Measurements from ENCODE around the gene TMEM243. TPM values are rescaled to one million over a fixed set of nuclear protein-coding genes. Genes with fewer than 3 reads are reported as not detected.
A peak's percentile ranks its signal among the peaks of the same experiment; 100 is the strongest.
"Not testable (repeated sequence)": the region's sequence is repeated elsewhere in the genome, so short reads cannot be mapped to it uniquely, and the experiment has no call there.

TMEM243 gene
- total and polyA plus RNA-seq, 5 experiments from 2014 or later = 79.3 to 138 (median 89.5) TPM

DNA sequence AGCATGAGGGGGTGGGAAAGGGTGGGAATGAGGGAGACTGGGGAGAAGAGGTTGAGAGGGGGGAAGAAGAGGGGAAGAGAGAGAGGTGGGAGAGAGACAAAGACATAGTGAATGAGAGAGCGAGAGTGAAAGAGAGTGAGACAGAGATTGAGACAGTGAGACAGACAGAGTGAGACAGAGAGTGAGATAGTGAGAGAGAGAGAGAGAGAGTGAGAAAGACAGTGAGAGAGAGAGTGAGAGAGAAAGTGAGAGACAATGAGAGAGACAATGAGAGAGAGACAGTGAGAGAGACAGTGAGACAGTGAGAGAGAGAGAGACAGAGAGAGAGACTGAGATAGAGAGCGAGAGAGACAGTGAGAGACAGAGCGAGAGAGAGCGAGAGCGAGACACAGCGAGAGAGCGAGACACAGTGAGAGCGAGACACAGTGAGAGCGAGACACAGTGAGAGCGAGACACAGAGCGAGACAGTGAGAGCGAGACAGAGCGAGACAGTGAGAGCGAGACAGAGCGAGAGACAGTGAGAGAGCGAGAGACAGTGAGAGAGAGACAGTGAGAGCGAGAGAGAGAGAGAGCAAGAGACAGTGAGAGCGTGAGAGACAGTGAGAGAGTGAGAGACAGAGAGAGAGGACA is 10.1 kb downstream of the TMEM243 start:
- Mint-ChIP-seq H3K4me1 (peaks cover 47 to 86% (median 79%) of the 10 kb centered on the region in 4 donors), H3K36me3 (peaks cover 14 to 38% (median 32%) of the 10 kb centered on the region in 3 donors), H3K27ac (peak overlapping the region; percentile 74 to 97 (median 89)), H3K4me3 (peak overlapping the region; percentile 23 to 95 (median 58)), H3K9me3 (peaks cover 0 to 29% (median 12%) of the 10 kb centered on the region in 9 donors), H3K27me3 (no peaks in the 10 kb centered on the region)
- POLR2A ChIA-PET = interaction anchor here (1.8 kb wide), 1 partner anchor 10 kb away, joined by 10 read pairs; the partner anchor contains the start of gene TMEM243
- DNase-seq = no peak
- no peak for ATAC-seq

DNA sequence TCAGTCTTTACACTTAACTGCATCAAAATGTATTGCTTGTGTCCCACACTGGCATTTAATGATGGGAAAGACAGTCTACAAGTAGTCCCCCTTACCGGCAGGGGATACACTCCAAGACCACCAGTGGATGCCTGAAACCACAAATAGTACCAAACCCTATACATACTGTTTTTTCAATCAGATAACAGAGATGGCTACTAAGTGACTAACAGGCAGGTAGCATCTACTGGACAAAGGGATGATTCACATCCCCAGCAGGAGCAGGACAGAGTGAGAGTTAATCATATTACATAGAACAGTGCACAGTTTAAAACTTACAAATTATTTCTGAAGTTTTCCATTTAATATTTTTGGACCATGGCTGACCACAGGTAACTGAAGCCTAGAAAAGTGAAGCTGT is 13.2 kb downstream of the TMEM243 start:
- Mint-ChIP-seq H3K36me3 (peaks cover 22 to 57% (median 47%) of the 10 kb centered on the region in 3 donors), H3K4me3 (peak overlapping the region in 3 of 10 donors; percentile 7 to 33 (median 15))
- POLR2A ChIA-PET = interaction anchor here (1.0 kb wide), 1 partner anchor 13 kb away, joined by 3 read pairs; the partner anchor contains the start of gene TMEM243

DNA sequence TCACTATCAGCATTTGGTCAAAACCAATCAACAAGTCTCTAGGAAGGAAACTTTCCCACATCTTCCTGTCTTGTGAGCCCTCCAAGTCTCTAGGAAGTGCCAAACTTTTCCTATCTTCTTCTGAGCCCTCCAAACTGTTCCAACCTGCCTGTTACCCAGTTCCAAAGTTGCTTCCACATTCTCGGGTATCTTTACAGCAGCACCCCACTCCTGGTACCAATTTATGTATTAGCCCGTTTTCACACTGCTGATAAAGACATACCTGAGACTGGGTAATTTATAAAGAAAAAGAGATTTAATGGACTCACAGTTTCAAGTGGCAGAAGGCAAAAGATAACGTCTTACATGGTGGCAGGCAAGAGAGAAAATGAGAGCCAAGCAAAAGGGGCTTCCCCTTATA is 13.8 kb downstream of the TMEM243 start:
- ATAC-seq, DNase-seq, POLR2A ChIA-PET, H3K27me3 Mint-ChIP-seq: not testable (repeated sequence)
- peaks cover 42 to 86% (median 75%) of the 10 kb centered on the region in 4 donors for H3K4me1 Mint-ChIP-seq
- H3K36me3 Mint-ChIP-seq = peaks cover 22 to 58% (median 48%) of the 10 kb centered on the region in 3 donors
- H3K4me3 Mint-ChIP-seq = peak overlapping the region in 3 of 10 donors; percentile 11 to 33 (median 25)
- peaks cover 0 to 37% (median 17%) of the 10 kb centered on the region in 9 donors for H3K9me3 Mint-ChIP-seq
- peak overlapping the region in 8 of 10 donors; percentile 8 to 81 (median 50) for H3K27ac Mint-ChIP-seq

More for the DNA sequence above, 13.2 kb downstream of the TMEM243 start:
- DNase-seq (no peak), ATAC-seq (no peak)
- Mint-ChIP-seq H3K9me3 (peaks cover 0 to 37% (median 17%) of the 10 kb centered on the region in 9 donors), H3K27ac (peak overlapping the region in 7 of 10 donors; percentile 4 to 82 (median 45)), H3K27me3 (no peaks in the 10 kb centered on the region), H3K4me1 (peaks cover 40 to 86% (median 75%) of the 10 kb centered on the region in 4 donors)

DNA sequence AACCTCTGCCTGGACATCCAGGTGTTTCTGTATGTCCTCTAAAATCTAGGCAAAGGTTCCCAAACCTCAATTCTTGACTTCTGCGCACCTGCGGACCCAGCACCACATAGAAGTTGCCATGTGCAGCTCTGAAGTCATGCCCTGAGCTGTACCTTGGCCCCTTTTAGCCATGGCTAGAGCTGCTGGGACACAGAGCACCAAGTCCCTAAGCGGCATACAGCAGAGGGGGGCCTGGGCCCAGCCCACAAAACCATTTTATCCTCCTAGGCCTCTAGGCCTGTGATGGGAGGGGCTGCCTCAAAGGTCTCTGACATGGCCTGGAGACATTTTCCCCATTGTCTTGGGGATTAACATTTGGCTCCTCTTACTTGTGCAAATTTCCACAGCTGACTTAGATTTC is 14.6 kb downstream of the TMEM243 start:
- Mint-ChIP-seq H3K4me1 (peaks cover 39 to 86% (median 75%) of the 10 kb centered on the region in 4 donors), H3K27me3 (no peaks in the 10 kb centered on the region), H3K4me3 (peak overlapping the region in 2 of 10 donors; percentile 25 to 30), H3K9me3 (peaks cover 0 to 37% (median 17%) of the 10 kb centered on the region in 9 donors), H3K36me3 (peaks cover 22 to 55% (median 49%) of the 10 kb centered on the region in 3 donors), H3K27ac (peak overlapping the region in 5 of 10 donors; percentile 18 to 81 (median 69))
- POLR2A ChIA-PET = interaction anchor here (1.6 to 2.5 kb wide), 2 partner anchors 7 to 10 kb away, joined by 4 to 13 read pairs; no protein-coding TSS in a partner anchor
- DNase-seq (no peak), ATAC-seq (no peak)

DNA sequence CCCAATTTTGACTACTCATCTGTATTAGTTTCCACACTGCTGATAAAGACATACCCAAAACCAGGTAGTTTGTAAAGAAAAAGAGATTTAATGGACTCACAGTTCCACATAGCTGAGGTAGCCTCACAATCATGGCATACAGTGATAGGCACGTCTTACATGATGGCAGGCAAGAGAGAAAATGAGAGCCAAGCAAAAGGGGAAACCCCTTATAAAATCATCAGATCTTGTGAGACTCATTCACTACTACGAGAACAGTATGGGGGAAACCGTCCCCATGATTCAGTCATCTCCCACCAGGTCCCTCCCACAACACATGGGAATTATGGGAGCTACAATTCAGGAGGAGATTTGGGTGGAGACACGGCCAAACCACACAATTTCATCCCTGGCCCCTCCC is 15.6 kb downstream of the TMEM243 start:
- not testable (repeated sequence) for H3K27me3 Mint-ChIP-seq, ATAC-seq, DNase-seq
- peaks cover 22 to 58% (median 55%) of the 10 kb centered on the region in 3 donors for H3K36me3 Mint-ChIP-seq
- peaks cover 40 to 88% (median 76%) of the 10 kb centered on the region in 4 donors for H3K4me1 Mint-ChIP-seq
- POLR2A ChIA-PET = interaction anchor here (1.4 to 2.5 kb wide), 4 partner anchors 8 to 16 kb away, joined by 4 to 13 read pairs (median 6); partner anchors contain the start of gene TMEM243
- H3K27ac Mint-ChIP-seq = peak overlapping the region in 8 of 10 donors; percentile 3 to 61 (median 37)
- peak overlapping the region in 3 of 10 donors; percentile 9 to 70 (median 30) for H3K4me3 Mint-ChIP-seq
- H3K9me3 Mint-ChIP-seq = peaks cover 0 to 37% (median 17%) of the 10 kb centered on the region in 9 donors

DNA sequence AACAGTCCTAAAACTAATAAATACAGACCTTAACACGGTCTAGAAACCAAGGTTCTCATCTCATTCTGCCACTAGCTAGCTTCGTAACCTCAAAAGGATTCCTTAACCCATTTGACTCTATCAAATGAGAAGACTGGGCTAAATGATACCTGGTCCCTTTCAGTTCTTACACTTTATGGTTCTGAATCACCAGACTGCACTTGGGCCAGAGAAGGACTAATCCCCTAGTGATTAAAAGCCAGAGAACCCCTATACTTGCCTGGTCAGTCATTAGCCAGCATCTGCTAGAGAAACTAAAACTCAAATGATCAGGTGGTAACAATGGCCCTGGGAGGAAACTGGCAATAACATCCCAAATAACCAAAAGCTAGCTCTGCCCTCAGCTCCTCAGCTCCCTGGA is 16.8 kb downstream of the TMEM243 start:
- ATAC-seq (no peak), DNase-seq (no peak)
- H3K27ac Mint-ChIP-seq = peak overlapping the region in 7 of 10 donors; percentile 47 to 82 (median 61)
- H3K36me3 Mint-ChIP-seq = peaks cover 22 to 60% (median 57%) of the 10 kb centered on the region in 3 donors
- H3K27me3 Mint-ChIP-seq = no peaks in the 10 kb centered on the region
- H3K4me1 Mint-ChIP-seq = peaks cover 33 to 86% (median 67%) of the 10 kb centered on the region in 4 donors
- POLR2A ChIA-PET = interaction anchor here (0.8 to 2.5 kb wide), 4 partner anchors 9 to 34 kb away, joined by 3 to 13 read pairs (median 8); partner anchors contain the start of gene TMEM243
- H3K9me3 Mint-ChIP-seq = peaks cover 0 to 34% (median 17%) of the 10 kb centered on the region in 9 donors
- peak overlapping the region in 4 of 10 donors; percentile 33 to 50 (median 45) for H3K4me3 Mint-ChIP-seq

DNA sequence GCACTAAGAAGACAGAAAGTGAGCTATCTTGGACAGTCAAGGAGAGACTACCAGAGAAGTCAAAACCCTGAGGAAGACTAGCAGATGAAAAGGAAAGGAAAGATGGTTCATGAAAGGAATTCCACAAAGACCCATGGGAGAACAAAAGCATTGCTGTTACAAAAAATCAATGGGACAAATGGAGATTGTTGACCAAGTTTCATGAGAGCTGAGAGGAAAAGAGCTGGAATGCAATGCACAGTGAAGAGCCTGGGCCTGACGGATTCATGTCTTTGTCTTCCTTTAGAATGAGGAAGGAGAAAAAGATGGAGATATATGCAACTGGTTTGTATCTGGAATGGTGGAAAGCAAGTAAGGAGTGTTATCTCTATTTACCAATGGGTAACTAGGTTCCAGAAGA is 17.3 kb downstream of the TMEM243 start:
- POLR2A ChIA-PET = interaction anchor here (0.8 to 2.5 kb wide), 6 partner anchors 9 to 50 kb away, joined by 3 to 13 read pairs (median 5); partner anchors contain the start of gene DMTF1
- H3K9me3 Mint-ChIP-seq = peaks cover 0 to 32% (median 17%) of the 10 kb centered on the region in 9 donors
- peak overlapping the region; percentile 10 to 83 (median 65) for H3K27ac Mint-ChIP-seq
- ATAC-seq (no peak), DNase-seq (no peak)
- peaks cover 32 to 84% (median 66%) of the 10 kb centered on the region in 4 donors for H3K4me1 Mint-ChIP-seq
- no peaks in the 10 kb centered on the region for H3K27me3 Mint-ChIP-seq
- H3K4me3 Mint-ChIP-seq = peak overlapping the region in 9 of 10 donors; percentile 5 to 76 (median 35)
- H3K36me3 Mint-ChIP-seq = peaks cover 22 to 63% (median 57%) of the 10 kb centered on the region in 3 donors

DNA sequence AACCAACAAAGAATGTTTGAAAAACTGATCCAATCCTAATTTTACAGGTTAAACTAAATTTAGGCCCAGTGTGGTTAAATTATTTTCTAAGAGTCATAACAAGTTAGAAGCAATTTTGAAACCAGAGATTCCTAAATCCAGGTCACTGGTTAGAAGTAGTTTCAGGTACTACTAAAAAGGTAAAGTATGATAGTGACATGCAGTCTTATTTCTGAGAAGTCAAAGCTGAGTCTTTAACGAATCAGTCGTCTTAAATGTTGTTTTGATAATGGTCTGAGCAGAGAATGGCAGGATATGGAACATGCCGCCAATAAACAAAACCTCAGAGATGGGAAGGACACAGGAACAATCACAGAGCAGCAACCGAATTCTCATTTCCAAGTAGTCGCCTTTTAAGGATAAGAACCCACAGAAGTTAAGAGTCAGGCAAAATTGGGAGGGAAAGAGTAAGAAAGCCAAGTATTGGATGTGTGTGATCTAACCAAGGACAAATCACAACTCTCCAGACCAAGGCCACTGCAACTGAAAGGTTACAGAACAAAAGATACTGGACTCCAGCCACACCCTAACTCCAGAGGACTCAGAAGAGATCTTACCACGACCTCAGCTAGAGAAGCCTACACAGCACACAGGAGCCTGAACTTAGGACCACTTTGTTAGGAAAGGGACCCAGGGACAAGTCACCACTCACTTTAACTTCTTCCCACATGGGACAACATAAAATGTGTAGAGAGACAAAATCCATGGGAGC is 19.7 kb downstream of the TMEM243 start:
- H3K36me3 Mint-ChIP-seq = peaks cover 8 to 68% (median 41%) of the 10 kb centered on the region in 3 donors
- H3K9me3 Mint-ChIP-seq = peaks cover 0 to 17% (median 5%) of the 10 kb centered on the region in 9 donors
- ATAC-seq (no peak), DNase-seq (no peak)
- peak overlapping the region; percentile 28 to 84 (median 70) for H3K27ac Mint-ChIP-seq
- peak overlapping the region in 3 of 10 donors; percentile 20 to 22 (median 21) for H3K4me3 Mint-ChIP-seq
- H3K4me1 Mint-ChIP-seq = peaks cover 35 to 77% (median 68%) of the 10 kb centered on the region in 4 donors
- POLR2A ChIA-PET = interaction anchor here (3.7 to 6.3 kb wide), 2 partner anchors 12 to 19 kb away, joined by 20 to 50 read pairs; partner anchors contain the start of gene TMEM243
- H3K27me3 Mint-ChIP-seq = no peaks in the 10 kb centered on the region

DNA sequence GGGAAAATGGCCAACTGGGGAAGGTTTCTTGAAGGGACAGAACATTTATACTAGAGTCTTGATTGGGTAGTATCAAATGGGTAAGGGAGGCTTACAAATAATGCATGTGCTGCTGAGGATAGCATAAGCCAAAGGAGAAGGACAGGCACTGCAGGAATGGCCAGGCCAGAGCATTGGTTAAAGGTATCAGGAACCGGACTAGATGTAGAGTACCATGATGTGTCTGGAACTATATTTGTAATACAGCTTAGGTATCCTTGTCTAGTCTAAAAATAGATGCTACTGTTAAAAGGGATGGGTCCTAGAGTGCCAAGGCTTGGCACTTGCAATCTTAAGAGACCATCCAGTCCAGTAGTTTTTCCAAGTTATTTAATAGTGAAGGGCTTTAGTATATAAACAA is 20.3 kb downstream of the TMEM243 start:
- Mint-ChIP-seq H3K9me3 (peaks cover 0 to 11% (median 5%) of the 10 kb centered on the region in 9 donors), H3K4me3 (peak overlapping the region in 3 of 10 donors; percentile 2 to 12 (median 5)), H3K36me3 (peaks cover 7 to 73% (median 35%) of the 10 kb centered on the region in 3 donors), H3K27me3 (no peaks in the 10 kb centered on the region), H3K4me1 (peaks cover 35 to 74% (median 66%) of the 10 kb centered on the region in 4 donors), H3K27ac (peak overlapping the region; percentile 7 to 82 (median 66))
- ATAC-seq = no peak
- POLR2A ChIA-PET = interaction anchor here (3.7 to 6.3 kb wide), 2 partner anchors 13 to 20 kb away, joined by 20 to 50 read pairs; partner anchors contain the start of gene TMEM243
- DNase-seq = no peak

DNA sequence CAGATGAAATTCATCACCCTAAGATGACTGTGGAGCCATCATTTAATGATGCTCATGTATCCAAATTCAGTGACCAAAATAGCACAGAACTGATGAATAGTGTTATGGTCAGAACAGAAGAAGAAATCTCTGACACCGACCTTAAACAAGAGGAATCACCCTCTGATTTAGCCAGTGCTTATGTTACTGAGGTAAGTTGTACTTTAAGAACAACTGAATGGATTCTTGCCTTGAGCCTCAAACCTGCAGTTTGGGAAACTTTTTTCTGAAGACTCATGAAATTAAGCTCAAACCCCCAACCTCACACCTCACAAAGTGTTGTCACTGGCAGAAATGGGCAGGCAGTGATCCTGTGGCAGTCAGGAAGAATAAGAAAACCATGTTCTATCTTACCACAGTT is 25.6 kb downstream of the TMEM243 start:
- H3K4me1 Mint-ChIP-seq = peaks cover 21 to 47% (median 36%) of the 10 kb centered on the region in 4 donors
- peaks cover 0 to 84% (median 14%) of the 10 kb centered on the region in 3 donors for H3K36me3 Mint-ChIP-seq
- ATAC-seq (peak in 1 of 2 donors; percentile 15), DNase-seq (no peak)
- H3K27me3 Mint-ChIP-seq = no peaks in the 10 kb centered on the region
- H3K9me3 Mint-ChIP-seq = no peaks in the 10 kb centered on the region
- POLR2A ChIA-PET = interaction anchor here (1.0 to 6.3 kb wide), 2 partner anchors 17 to 25 kb away, joined by 3 to 50 read pairs; partner anchors contain the start of gene TMEM243
- peak overlapping the region; percentile 16 to 87 (median 74) for H3K27ac Mint-ChIP-seq
- H3K4me3 Mint-ChIP-seq = no peak overlapping the region

DNA sequence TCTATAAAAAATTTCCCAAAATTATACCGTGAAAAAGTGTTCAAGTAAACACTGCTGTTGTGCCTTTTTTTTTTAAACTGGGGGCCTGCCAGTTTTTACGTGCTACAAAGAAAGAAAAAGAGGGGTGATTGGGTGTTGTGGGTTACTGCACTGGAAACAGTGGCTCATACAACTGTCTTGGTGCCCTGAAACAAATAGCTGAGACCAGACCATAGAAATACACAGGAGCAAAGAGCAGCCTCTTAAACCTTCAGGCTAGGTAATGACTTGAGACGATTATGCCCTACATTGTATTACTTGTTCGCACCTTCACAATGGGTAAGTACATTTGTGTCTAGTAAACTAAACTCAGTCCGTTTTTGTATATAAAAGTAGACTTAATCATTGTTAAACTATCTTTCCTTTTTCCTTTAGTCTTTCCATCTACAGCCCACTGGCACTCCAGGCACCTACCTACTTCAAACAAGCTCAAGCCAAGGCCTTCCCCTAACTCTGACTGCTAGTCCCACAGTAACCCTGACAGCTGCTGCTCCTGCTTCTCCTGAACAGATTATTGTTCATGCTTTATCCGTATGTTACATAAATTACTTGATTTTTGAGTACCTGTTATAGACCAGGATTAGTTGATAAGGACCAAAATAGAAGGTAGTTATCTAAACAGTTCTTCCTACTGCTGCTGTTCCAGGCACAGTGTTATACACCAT is 26.6 kb downstream of the TMEM243 start:
- H3K9me3 Mint-ChIP-seq = no peaks in the 10 kb centered on the region
- ATAC-seq (peak; percentile 14 to 24), DNase-seq (no peak)
- H3K27ac Mint-ChIP-seq = peak overlapping the region; percentile 10 to 87 (median 74)
- H3K4me3 Mint-ChIP-seq = no peak overlapping the region
- no peaks in the 10 kb centered on the region for H3K27me3 Mint-ChIP-seq
- peaks cover 22 to 45% (median 37%) of the 10 kb centered on the region in 4 donors for H3K4me1 Mint-ChIP-seq
- H3K36me3 Mint-ChIP-seq = peaks cover 0 to 83% (median 13%) of the 10 kb centered on the region in 3 donors
- POLR2A ChIA-PET = interaction anchor here (0.9 to 2.8 kb wide), 3 partner anchors 9 to 27 kb away, joined by 3 to 16 read pairs (median 8); partner anchors contain the start of gene TMEM243

Measured in naive thymus-derived CD8-positive, alpha-beta T cell (primary cell).